GM12873 (cell line): ENCODE results near the gene COL4A2.

Experiments
- CTCF ChIP-seq: IDR thresholded peaks from 2 replicates; pipeline ENCODE4 v1.5.1; 2012; ENCODE audit warnings: low read depth, mild to moderate bottlenecking, moderate library complexity, low read length, control low read depth; ENCODE audit not compliant: insufficient read depth; ENCODE audit errors: missing control alignments

Gene COL4A2

GRCh38 chr13:110503037-110503901 is 196.2 kb downstream of the COL4A2 start:
- TF ChIP-seq CTCF, result no peak

GRCh38 chr13:110503979-110504499 is 197.0 kb downstream of the COL4A2 start:
- TF ChIP-seq CTCF, result peak; percentile 14

GRCh38 chr13:110505594-110505993 is 198.5 kb downstream of the COL4A2 start:
- no peak for TF ChIP-seq CTCF

- no peak for TF ChIP-seq CTCF
Observed at GRCh38 chr13:110506396-110506795, 199.3 kb downstream of the COL4A2 start.

GRCh38 chr13:110506859-110507566 is 199.9 kb downstream of the COL4A2 start:
- TF ChIP-seq CTCF, result no peak

GRCh38 chr13:110507678-110508381 is 200.7 kb downstream of the COL4A2 start:
- TF ChIP-seq CTCF, result no peak

- no peak for TF ChIP-seq CTCF
Observed at GRCh38 chr13:110509478-110509926, 202.4 kb downstream of the COL4A2 start.
